H1 (cell line): Measurements from ENCODE around the gene SERPINA6. TPM values are rescaled to one million over a fixed set of nuclear protein-coding genes. Genes with fewer than 3 reads are reported as not detected.

ENCODE experiments used
- CBX5 ChIP-seq: fragments of 300-800, 300-1000 bp; sonication (generic); IDR thresholded peaks from 2 replicates; pipeline ENCODE4 v1.7.1; 2016; ENCODE audit warnings: antibody characterized with exemption, low read length, low read depth
- CHD1 ChIP-seq: IDR thresholded peaks from 2 replicates; pipeline ENCODE4 v1.6.1; 2012; ENCODE audit warnings: low read depth, low read length, improper control_type of control experiment
- CHD7 ChIP-seq: fragments of 300-600 bp; sonication (generic); IDR thresholded peaks from 2 replicates; pipeline ENCODE4 v1.7.1; 2012; ENCODE audit warnings: low read length, moderate library complexity, mild to moderate bottlenecking, inconsistent platforms; ENCODE audit not compliant: insufficient replicate concordance
- CREB1 ChIP-seq: IDR thresholded peaks from 2 replicates; pipeline ENCODE4 v1.6.1; 2012; ENCODE audit warnings: inconsistent platforms
- EP300 ChIP-seq, 2 experiments: IDR thresholded peaks; 1 replicate in 1 of 2; 2 replicates in 1 of 2; pipeline ENCODE4 v1.6.1; 2011 to 2012; ENCODE audit warnings: low read depth in 2 of 2, low read length in 2 of 2, mild to moderate bottlenecking in 2 of 2, borderline replicate concordance in 1 of 2, inconsistent platforms in 1 of 2, moderate library complexity in 1 of 2
- JUN ChIP-seq: IDR thresholded peaks from 2 replicates; pipeline ENCODE4 v1.6.1; 2011; ENCODE audit warnings: low read depth, mild to moderate bottlenecking, improper control_type of control experiment, low read length
- KDM1A ChIP-seq: fragments of 200-600, 300-600 bp; sonication (generic); IDR thresholded peaks from 2 replicates; pipeline ENCODE4 v1.7.1; 2016; ENCODE audit warnings: mild to moderate bottlenecking, low read length, borderline replicate concordance
- RFX5 ChIP-seq: IDR thresholded peaks from 2 replicates; pipeline ENCODE4 v1.6.1; 2011; ENCODE audit warnings: low read depth, low read length, improper control_type of control experiment, borderline replicate concordance
- SP1 ChIP-seq: IDR thresholded peaks from 2 replicates; pipeline ENCODE4 v1.6.1; 2011; ENCODE audit warnings: low read depth, low read length
- TCF12 ChIP-seq: IDR thresholded peaks from 2 replicates; pipeline ENCODE4 v1.6.1; 2011; ENCODE audit warnings: low read depth, mild to moderate bottlenecking, low read length
- polyA plus RNA-seq, 7 experiments: library from polyadenylated mRNA; depleted of rRNA in 3 of 7; stranded (reverse) in 5 of 7; unstranded in 2 of 7; fragments of >200 nt in 5 of 7; fragments of 200-250 nt in 2 of 7; gene quantifications; 1 replicate in 5 of 7; 2 replicates in 1 of 7; 4 replicates in 1 of 7; pipeline versions ENCODE4 v1.2.1 to v1.2.3, GENCODE V29; 2011 to 2013; ENCODE audit warnings: missing spikeins in 2 of 7, mixed read lengths in 2 of 7
- total RNA-seq: library from RNA; stranded (reverse); fragmentation: NEBNext Ultra II Directional; extraction: Animal tissue kit (Norgen Biotek cat#: 25700); gene quantifications from 2 replicates; pipeline ENCODE4 v1.2.1, GENCODE V29; 2021

SERPINA6 gene
- total and polyA plus RNA-seq, 2 of the 8 experiments (the other 6 are each of a cell fraction or from before 2014, with no cell fraction given) = not detected

DNA sequence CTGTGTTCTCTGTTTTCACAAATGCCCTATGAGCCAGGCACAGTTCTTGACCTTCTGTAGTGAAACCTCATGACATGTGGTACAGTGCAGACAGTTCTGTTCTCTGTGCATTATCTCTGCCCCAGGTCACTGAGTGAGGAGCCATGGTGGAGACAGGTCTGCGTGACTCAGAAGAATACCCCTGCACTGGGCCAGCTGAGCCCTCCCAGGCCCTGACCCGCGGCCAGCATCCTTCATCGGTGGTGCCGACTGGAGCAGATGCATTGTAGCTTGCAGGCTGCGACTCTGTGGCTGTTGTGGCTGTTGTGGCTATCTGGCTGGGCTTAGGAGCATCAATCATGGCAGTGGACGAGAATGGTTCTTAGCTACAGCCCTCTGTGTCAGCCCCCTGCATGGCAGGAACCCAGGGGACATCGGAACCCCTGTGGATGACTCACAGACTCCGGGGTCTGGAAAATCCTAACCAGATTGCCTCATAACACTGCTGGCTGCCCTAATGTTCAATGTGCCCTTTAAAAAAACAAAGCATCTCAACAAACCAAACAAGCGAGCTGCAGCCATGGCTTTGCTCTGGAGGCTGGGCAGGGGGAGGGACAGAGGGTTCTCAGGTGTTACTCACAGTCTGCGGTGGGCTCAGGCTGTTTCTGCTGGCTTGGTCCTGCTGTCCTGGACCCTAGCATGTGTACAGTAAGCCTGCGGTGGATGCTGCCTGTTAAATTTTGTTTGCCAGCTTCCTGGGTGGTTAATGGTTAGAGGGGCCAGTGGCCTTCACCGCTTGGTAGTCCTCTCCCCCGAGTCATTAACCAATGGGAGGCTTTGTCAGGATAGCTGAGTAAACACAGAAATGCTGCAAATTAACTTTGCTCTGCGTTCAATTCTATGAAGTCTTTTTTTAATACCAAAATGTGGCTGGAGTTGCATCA lies at the start of gene SERPINA6 (continued):
- TF ChIP-seq CHD7 (no peak), EP300 (IDR thresholded peaks at IDR 0.05; ENCODE audit: borderline replicate concordance in 1 of 2, low read depth in 2 of 2, low read length in 2 of 2) (no peak), RFX5 (no peak), CHD1 (no peak), JUN (no peak), CBX5 (no peak), TCF12 (no peak), SP1 (no peak), CREB1 (no peak), KDM1A (no peak)
